GM23338 (cell line): ENCODE data around the gene AP1B1. TPM values are rescaled to one million over a fixed set of nuclear protein-coding genes. Genes with fewer than 3 reads are reported as not detected.

Experiments
- ATAC-seq: fragments of 200-7000 bp; cut with Tn5 transposase; 3 replicates; pipeline ENCODE4 v1.9.1; 2020
- DNase-seq: peaks from one replicate; pipeline ENCODE4 v3.0.0-alpha.2; 2015; ENCODE audit warnings: low spot score
- H2AFZ ChIP-seq: fragments of 200-600 bp; sonication (generic); 2 replicates; pipeline ENCODE4 v1.8.0; 2016; ENCODE audit warnings: antibody characterized with exemption, mild to moderate bottlenecking, moderate library complexity
- H3F3A ChIP-seq: fragments of 200-600 bp; sonication (generic); replicated peaks from 2 replicates; pipeline ENCODE4 v1.8.0; 2017; ENCODE audit warnings: antibody characterized with exemption, mixed run types, low read depth
- H3K27ac ChIP-seq: fragments of 200-600 bp; sonication (generic); 2 replicates; pipeline ENCODE4 v1.6.1; 2016; ENCODE audit warnings: low read depth
- H3K27me3 ChIP-seq: fragments of 200-600 bp; sonication (generic); 2 replicates; pipeline ENCODE4 v1.8.0; 2016; ENCODE audit warnings: mild to moderate bottlenecking, mixed run types, moderate library complexity; ENCODE audit not compliant: insufficient read depth
- H3K36me3 ChIP-seq: fragments of 200-600 bp; sonication (generic); 2 replicates; pipeline ENCODE4 v1.8.0; 2016; ENCODE audit warnings: mild to moderate bottlenecking; ENCODE audit not compliant: insufficient read depth
- H3K4me1 ChIP-seq: fragments of 200-600 bp; sonication (generic); 2 replicates; pipeline ENCODE4 v1.8.0; 2016; ENCODE audit warnings: mild to moderate bottlenecking, moderate library complexity; ENCODE audit not compliant: insufficient read depth
- H3K4me2 ChIP-seq: fragments of 200-600 bp; sonication (generic); 2 replicates; pipeline ENCODE4 v1.7.1; 2017; ENCODE audit warnings: mixed run types
- H3K4me3 ChIP-seq: fragments of 200-600 bp; sonication (generic); 2 replicates; pipeline ENCODE4 v1.6.1; 2016; ENCODE audit warnings: mixed run types
- H3K79me2 ChIP-seq: fragments of 200-600 bp; sonication (generic); replicated peaks from 2 replicates; pipeline ENCODE4 v1.8.0; 2017; ENCODE audit warnings: mild to moderate bottlenecking; ENCODE audit not compliant: insufficient read depth
- H3K9me2 ChIP-seq: fragments of 200-600 bp; sonication (generic); 2 replicates; pipeline ENCODE4 v1.8.0; 2017; ENCODE audit not compliant: insufficient read depth
- H4K20me1 ChIP-seq: fragments of 200-600 bp; sonication (generic); replicated peaks from 2 replicates; pipeline ENCODE4 v1.8.0; 2017; ENCODE audit warnings: mild to moderate bottlenecking; ENCODE audit not compliant: insufficient read depth
- H3K27ac Mint-ChIP-seq: 2 replicates; pipeline ENCODE4 v1.8.0; 2020; ENCODE audit warnings: inconsistent platforms, mild to moderate bottlenecking, moderate library complexity, mixed read lengths
- H3K27me3 Mint-ChIP-seq: 3 replicates; pipeline ENCODE4 v1.8.0; 2022; ENCODE audit warnings: low read depth, mild to moderate bottlenecking, moderate library complexity, mixed read lengths, inconsistent platforms; ENCODE audit not compliant: insufficient read depth, poor library complexity
- H3K36me3 Mint-ChIP-seq: 3 replicates; pipeline ENCODE4 v1.8.0; 2021; ENCODE audit warnings: low read depth, mild to moderate bottlenecking, inconsistent platforms, moderate library complexity, mixed read lengths
- H3K4me1 Mint-ChIP-seq: 3 replicates; pipeline ENCODE4 v1.8.0; 2020; ENCODE audit warnings: mild to moderate bottlenecking, inconsistent platforms, mixed read lengths
- H3K4me3 Mint-ChIP-seq: 3 replicates; pipeline ENCODE4 v1.8.0; 2021; ENCODE audit warnings: moderate library complexity, mild to moderate bottlenecking, inconsistent platforms, mixed read lengths
- H3K9me3 Mint-ChIP-seq: 3 replicates; pipeline ENCODE4 v1.8.0; 2020; ENCODE audit warnings: moderate library complexity, mild to moderate bottlenecking, inconsistent platforms, mixed read lengths
- CREB1 ChIP-seq: fragments of 250-450 bp; sonication (Bioruptor Pico); IDR thresholded peaks from 2 replicates; pipeline ENCODE4 v1.5.0; 2020; ENCODE audit warnings: low read depth, mild to moderate bottlenecking, moderate library complexity
- CTCF ChIP-seq, 2 experiments: fragments of 200-600 bp in 1 of 2; sonication (generic) in 1 of 2; conservative IDR thresholded peaks; 2 replicates each; pipeline versions ENCODE4 v1.5.1 to v1.6.1; 2016 to 2017; ENCODE audit warnings: antibody characterized with exemption in 2 of 2, low read depth in 2 of 2, mild to moderate bottlenecking in 2 of 2, moderate library complexity in 1 of 2
- ETS1 ChIP-seq: IDR thresholded peaks from 2 replicates; pipeline ENCODE4 v1.6.1; 2016; ENCODE audit warnings: antibody characterized with exemption
- EZH2 ChIP-seq: fragments of 200-600 bp; sonication (generic); IDR thresholded peaks from one replicate; pipeline ENCODE4 v1.8.0; 2017; ENCODE audit warnings: antibody characterized with exemption, mild to moderate bottlenecking, low read depth; ENCODE audit not compliant: unreplicated experiment
- EZH2phosphoT487 ChIP-seq: fragments of 200-600 bp; sonication (generic); IDR thresholded peaks from one replicate; pipeline ENCODE4 v1.8.1; 2018; ENCODE audit warnings: antibody characterized with exemption; ENCODE audit not compliant: unreplicated experiment
- JUNB ChIP-seq: IDR thresholded peaks from one replicate; pipeline ENCODE4 v1.6.1; 2016; ENCODE audit warnings: antibody characterized with exemption; ENCODE audit not compliant: unreplicated experiment
- NANOG ChIP-seq: IDR thresholded peaks from 2 replicates; pipeline ENCODE4 v1.6.1; 2016; ENCODE audit warnings: antibody characterized with exemption, borderline replicate concordance
- POLR2AphosphoS5 ChIP-seq: IDR thresholded peaks from 2 replicates; pipeline ENCODE4 v1.6.1; 2016; ENCODE audit warnings: antibody characterized with exemption, low read depth
- REST ChIP-seq: IDR thresholded peaks from one replicate; pipeline ENCODE4 v1.6.1; 2018; ENCODE audit warnings: antibody characterized with exemption; ENCODE audit not compliant: unreplicated experiment
- STAT1 ChIP-seq: IDR thresholded peaks from one replicate; pipeline ENCODE4 v1.6.1; 2016; ENCODE audit warnings: antibody characterized with exemption; ENCODE audit not compliant: unreplicated experiment
- ZNF114 ChIP-seq: fragments of 250-450 bp; sonication (Bioruptor Pico); IDR thresholded peaks from 2 replicates; pipeline ENCODE4 v1.5.0; 2020; ENCODE audit warnings: mild to moderate bottlenecking, moderate library complexity
- ZNF331 ChIP-seq: fragments of 250-450 bp; sonication (Bioruptor Pico); IDR thresholded peaks from 2 replicates; pipeline ENCODE4 v1.5.0; 2020; ENCODE audit warnings: low read depth, mild to moderate bottlenecking, moderate library complexity
- ZNF462 ChIP-seq: fragments of 250-450 bp; sonication (Bioruptor Pico); IDR thresholded peaks from 2 replicates; pipeline ENCODE4 v1.5.0; 2020; ENCODE audit warnings: mild to moderate bottlenecking, moderate library complexity
- polyA plus RNA-seq: library from polyadenylated mRNA; unstranded; fragments of >200 nt; fragmentation: Nextera tagmentation; extraction: Ambion mirVana; gene quantifications from 2 replicates; pipeline ENCODE4 v1.2.1, GENCODE V29; 2016
- total RNA-seq: library from RNA; depleted of rRNA; stranded (reverse); fragments of >200 nt; shearing (Covaris generic); gene quantifications from 2 replicates; pipeline ENCODE4 v1.2.3, GENCODE V29; 2014

AP1B1 gene
- total and polyA plus RNA-seq, 2 experiments from 2014 or later, result 19.5 to 74.4 TPM

GRCh38 chr22:29329581-29329980 lies 58.8 kb downstream of the AP1B1 start:
- no peaks in the 10 kb centered on the region for H3F3A ChIP-seq
- Mint-ChIP-seq H3K4me3 (no peak overlapping the region), H3K4me1 (peaks cover 6% of the 10 kb centered on the region; the same call in 1 of the 3 replicates), H3K27ac (peak overlapping the region; percentile 80; the same call in 1 of the 2 replicates), H3K27me3 (peaks cover 8% of the 10 kb centered on the region), H3K9me3 (no peaks in the 10 kb centered on the region), H3K36me3 (peaks cover 7% of the 10 kb centered on the region)
- TF ChIP-seq ZNF462 (CRISPR knock-in tag), result no peak
- no peak for TF ChIP-seq ETS1
- TF ChIP-seq STAT1, result no peak
- no peak for TF ChIP-seq POLR2AphosphoS5
- TF ChIP-seq ZNF331 (CRISPR knock-in tag), result no peak
- TF ChIP-seq CREB1 (CRISPR knock-in tag), result no peak
- no peak for TF ChIP-seq NANOG
- no peak for TF ChIP-seq EZH2
- TF ChIP-seq REST, result no peak
- TF ChIP-seq EZH2phosphoT487, result no peak
- no peak for TF ChIP-seq CTCF (conservative IDR thresholded peaks at IDR 0.05; ENCODE audit: low read depth in 2 of 2)
- no peak for TF ChIP-seq JUNB
- no peak for TF ChIP-seq ZNF114 (CRISPR knock-in tag)
- H3K4me1 ChIP-seq, result no peaks in the 10 kb centered on the region
- H3K36me3 ChIP-seq, result no peaks in the 10 kb centered on the region
- no peaks in the 10 kb centered on the region for H4K20me1 ChIP-seq
- no peaks in the 10 kb centered on the region for H3K9me2 ChIP-seq
- no peak overlapping the region for H2AFZ ChIP-seq
- H3K27ac ChIP-seq, result no peak overlapping the region
- H3K4me3 ChIP-seq, result no peak overlapping the region
- H3K27me3 ChIP-seq, result no peaks in the 10 kb centered on the region
- ATAC-seq, result no peak
- no peaks in the 10 kb centered on the region for H3K79me2 ChIP-seq
- no peak for DNase-seq
- no peak overlapping the region for H3K4me2 ChIP-seq
